Neural progenitor cell (in vitro differentiated cells): ENCODE measurements around the gene TNXB.
"Not testable (repeated sequence)": the region's sequence is repeated elsewhere in the genome, so short reads cannot be mapped to it uniquely, and the experiment has no call there.

Experiments
- CTCF ChIP-seq: fragments of 200-600 bp; sonication (generic); IDR thresholded peaks from 2 replicates; pipeline ENCODE4 v1.5.1; 2017; ENCODE audit warnings: antibody characterized with exemption, mild to moderate bottlenecking
- EZH2 ChIP-seq: fragments of 200-600 bp; sonication (generic); IDR thresholded peaks from 2 replicates; pipeline ENCODE4 v1.6.1; 2017; ENCODE audit warnings: antibody characterized with exemption, mild to moderate bottlenecking, moderate library complexity
- EZH2phosphoT487 ChIP-seq: fragments of 200-600 bp; sonication (generic); IDR thresholded peaks from 2 replicates; pipeline ENCODE4 v1.6.1; 2017; ENCODE audit warnings: antibody characterized with exemption

- not testable (repeated sequence) for TF ChIP-seq CTCF, EZH2, EZH2phosphoT487
Measured at GRCh38 chr6:32067521-32067920, 41.6 kb downstream of the TNXB start.
